Vagina (tissue), 2 donors: ENCODE measurements around the gene FBXO34.

Experiments used
- POLR2A ChIP-seq, 2 donors: fragments of 450-650 bp; IDR thresholded peaks; one replicate each; pipeline ENCODE4 v1.6.1; 2017; ENCODE audit warnings: antibody characterized with exemption in 2 of 2, mild to moderate bottlenecking in 2 of 2, moderate library complexity in 2 of 2
- TF ChIP-seq, protein P1 (sequence below), 3 experiments: fragments of 450-650 bp in 2 of 3; fragments of 200-600 bp in 1 of 3; sonication (generic) in 1 of 3; IDR thresholded peaks; one replicate each; pipeline ENCODE4 v1.5.1; 2017 to 2019; ENCODE audit warnings: antibody characterized with exemption in 3 of 3, mild to moderate bottlenecking in 2 of 3, moderate library complexity in 2 of 3

DNA sequence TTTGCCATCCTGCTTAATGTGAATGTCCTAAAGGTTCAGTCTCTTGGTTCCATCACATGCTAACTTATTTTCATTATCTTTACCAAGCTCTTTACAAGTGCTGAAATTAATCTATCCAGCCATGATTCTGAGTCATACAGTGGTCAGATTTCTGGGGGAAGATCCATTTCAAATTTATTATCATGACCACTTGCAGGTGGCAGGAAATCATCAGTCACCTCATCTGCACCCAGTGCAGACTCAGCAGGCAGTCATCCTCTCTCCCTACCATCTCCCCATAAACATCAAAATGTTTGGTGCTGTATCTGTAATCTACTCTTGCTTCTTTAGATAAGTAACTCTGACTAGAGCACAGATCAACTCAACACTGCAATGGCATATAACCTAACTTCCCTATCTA lies 116.9 kb downstream of the FBXO34 start:
- no peak for TF ChIP-seq POLR2A (IDR thresholded peaks at IDR 0.05)
- TF ChIP-seq, protein P1, sequence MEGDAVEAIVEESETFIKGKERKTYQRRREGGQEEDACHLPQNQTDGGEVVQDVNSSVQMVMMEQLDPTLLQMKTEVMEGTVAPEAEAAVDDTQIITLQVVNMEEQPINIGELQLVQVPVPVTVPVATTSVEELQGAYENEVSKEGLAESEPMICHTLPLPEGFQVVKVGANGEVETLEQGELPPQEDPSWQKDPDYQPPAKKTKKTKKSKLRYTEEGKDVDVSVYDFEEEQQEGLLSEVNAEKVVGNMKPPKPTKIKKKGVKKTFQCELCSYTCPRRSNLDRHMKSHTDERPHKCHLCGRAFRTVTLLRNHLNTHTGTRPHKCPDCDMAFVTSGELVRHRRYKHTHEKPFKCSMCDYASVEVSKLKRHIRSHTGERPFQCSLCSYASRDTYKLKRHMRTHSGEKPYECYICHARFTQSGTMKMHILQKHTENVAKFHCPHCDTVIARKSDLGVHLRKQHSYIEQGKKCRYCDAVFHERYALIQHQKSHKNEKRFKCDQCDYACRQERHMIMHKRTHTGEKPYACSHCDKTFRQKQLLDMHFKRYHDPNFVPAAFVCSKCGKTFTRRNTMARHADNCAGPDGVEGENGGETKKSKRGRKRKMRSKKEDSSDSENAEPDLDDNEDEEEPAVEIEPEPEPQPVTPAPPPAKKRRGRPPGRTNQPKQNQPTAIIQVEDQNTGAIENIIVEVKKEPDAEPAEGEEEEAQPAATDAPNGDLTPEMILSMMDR (IDR thresholded peaks at IDR 0.05) = no peak
